OCI-LY7 (cell line): ENCODE measurements around the gene GYPB.
"Not testable (repeated sequence)": the region's sequence is repeated elsewhere in the genome, so short reads cannot be mapped to it uniquely, and the experiment has no call there.

ENCODE experiments used
- EZH2phosphoT487 ChIP-seq: fragments of 200-600 bp; sonication (generic); IDR thresholded peaks from 2 replicates; pipeline ENCODE4 v1.6.1; 2018; ENCODE audit warnings: low read depth, borderline replicate concordance, mild to moderate bottlenecking, mixed run types, antibody characterized with exemption, low read length, moderate library complexity, mixed read lengths
- TF ChIP-seq, protein P1 (sequence below): fragments of 200-600 bp; sonication (generic); conservative IDR thresholded peaks from 2 replicates; pipeline ENCODE4 v1.5.1; 2014; ENCODE audit warnings: mild to moderate bottlenecking, antibody characterized with exemption, low read length, moderate library complexity, mixed read lengths

GRCh38 chr4:144032580-144032979, 13.4 kb upstream of the GYPB start:
- TF ChIP-seq, protein P1, sequence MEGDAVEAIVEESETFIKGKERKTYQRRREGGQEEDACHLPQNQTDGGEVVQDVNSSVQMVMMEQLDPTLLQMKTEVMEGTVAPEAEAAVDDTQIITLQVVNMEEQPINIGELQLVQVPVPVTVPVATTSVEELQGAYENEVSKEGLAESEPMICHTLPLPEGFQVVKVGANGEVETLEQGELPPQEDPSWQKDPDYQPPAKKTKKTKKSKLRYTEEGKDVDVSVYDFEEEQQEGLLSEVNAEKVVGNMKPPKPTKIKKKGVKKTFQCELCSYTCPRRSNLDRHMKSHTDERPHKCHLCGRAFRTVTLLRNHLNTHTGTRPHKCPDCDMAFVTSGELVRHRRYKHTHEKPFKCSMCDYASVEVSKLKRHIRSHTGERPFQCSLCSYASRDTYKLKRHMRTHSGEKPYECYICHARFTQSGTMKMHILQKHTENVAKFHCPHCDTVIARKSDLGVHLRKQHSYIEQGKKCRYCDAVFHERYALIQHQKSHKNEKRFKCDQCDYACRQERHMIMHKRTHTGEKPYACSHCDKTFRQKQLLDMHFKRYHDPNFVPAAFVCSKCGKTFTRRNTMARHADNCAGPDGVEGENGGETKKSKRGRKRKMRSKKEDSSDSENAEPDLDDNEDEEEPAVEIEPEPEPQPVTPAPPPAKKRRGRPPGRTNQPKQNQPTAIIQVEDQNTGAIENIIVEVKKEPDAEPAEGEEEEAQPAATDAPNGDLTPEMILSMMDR = not testable (repeated sequence)
- TF ChIP-seq EZH2phosphoT487 = not testable (repeated sequence)
